HCT116 (cell line): ENCODE data around the gene KCNB1. TPM values are rescaled to one million over a fixed set of nuclear protein-coding genes. Genes with fewer than 3 reads are reported as not detected.

Experiments used
- ATAC-seq: fragments of 200-7000 bp; cut with Tn5 transposase; 2 replicates; pipeline ENCODE4 v1.9.1; 2020; ENCODE audit warnings: mild to moderate bottlenecking, moderate library complexity
- Bru-seq: library from RNA; stranded (reverse); fragments of 400-500 nt; gene quantifications from one replicate; lab custom pipeline; 2021; lab: Mats Ljungman, UMichigan
- BruChase-seq, 2 experiments: library from RNA; stranded (reverse); fragments of 400-500 nt; gene quantifications; one replicate each; lab custom pipeline; 2021; lab: Mats Ljungman, UMichigan
- BruUV-seq: library from RNA; stranded (reverse); fragments of 400-500 nt; replicated peaks from 2 replicates; lab custom pipeline; 2021; lab: Mats Ljungman, UMichigan
- CTCF ChIA-PET: fragments of 300-600 bp; sonication (Branson Sonifier 250); formaldehyde crosslinking; loops from one replicate; lab custom pipeline; 2021; ENCODE audit warnings: antibody characterized with exemption; lab: Charles Lee
- POLR2A ChIA-PET: fragments of 300-600, 350-600 bp; sonication (Branson Sonifier 250); formaldehyde crosslinking; loops from one replicate; lab custom pipeline; 2021; ENCODE audit warnings: antibody characterized with exemption; lab: Charles Lee
- RAD21 ChIA-PET, 2 experiments: fragments of 300-600 bp; sonication (Branson Sonifier 250); formaldehyde crosslinking; loops; one replicate each; lab custom pipeline; 2023; ENCODE audit warnings: low total read pairs in 2 of 2; ENCODE audit not compliant: uncharacterized antibody in 2 of 2, unreplicated experiment in 2 of 2, low non-redundant PET in 1 of 2; lab: Charles Lee
- DNase-seq: peaks from one replicate; pipeline ENCODE4 v3.0.0-alpha.2; 2010; ENCODE audit warnings: low read depth, low spot score
- H2AFZ ChIP-seq: fragments of 200-600 bp; shearing (Covaris generic), sonication (generic); 2 replicates; pipeline ENCODE4 v1.6.1; 2017; ENCODE audit warnings: low read depth, mixed run types, mixed read lengths, antibody characterized with exemption, low read length; ENCODE audit not compliant: poor library complexity, severe bottlenecking
- H3K27ac ChIP-seq: 2 replicates; pipeline ENCODE4 v1.5.1; 2012; ENCODE audit warnings: low read depth, low read length
- H3K27me3 ChIP-seq: fragments of 200-600 bp; sonication (generic); 2 replicates; pipeline ENCODE4 v1.6.1; 2016; ENCODE audit warnings: mixed run types, low read length, mixed read lengths; ENCODE audit not compliant: insufficient read depth
- H3K36me3 ChIP-seq, 2 experiments: fragments of 200-500 bp in 1 of 2; fragments of 200-600 bp in 1 of 2; sonication (Bioruptor generic) in 1 of 2; sonication (generic) in 1 of 2; 2 replicates each; pipeline versions ENCODE4 v1.5.1 to v1.6.1; 2014 to 2016; ENCODE audit warnings: low read length in 2 of 2, inconsistent platforms in 1 of 2, mixed read lengths in 1 of 2, mixed run types in 1 of 2; ENCODE audit not compliant: insufficient read depth in 2 of 2, control insufficient read depth in 1 of 2
- H3K4me1 ChIP-seq, 2 experiments: fragments of 200-600 bp in 1 of 2; sonication (generic) in 1 of 2; 2 replicates each; pipeline versions ENCODE4 v1.5.1 to v1.6.1; 2012 to 2017; ENCODE audit warnings: low read length in 2 of 2, inconsistent platforms in 1 of 2, mild to moderate bottlenecking in 1 of 2, mixed read lengths in 1 of 2, mixed run types in 1 of 2, moderate library complexity in 1 of 2; ENCODE audit not compliant: insufficient read depth in 2 of 2, control insufficient read depth in 1 of 2
- H3K4me2 ChIP-seq: fragments of 200-600 bp; sonication (generic); 2 replicates; pipeline ENCODE4 v1.6.1; 2017; ENCODE audit warnings: mixed run types, low read length, mixed read lengths
- H3K4me3 ChIP-seq, 2 experiments: fragments of 200-600 bp in 1 of 2; sonication (generic) in 1 of 2; replicated peaks in 1 of 2; 2 replicates each; pipeline ENCODE4 v1.5.1; 2011 to 2016; ENCODE audit warnings: low read length in 2 of 2, control low read depth in 1 of 2, low read depth in 1 of 2, mild to moderate bottlenecking in 1 of 2, mixed read lengths in 1 of 2, mixed run types in 1 of 2
- H3K79me2 ChIP-seq: fragments of 200-600 bp; sonication (generic); 2 replicates; pipeline ENCODE4 v1.6.1; 2017; ENCODE audit warnings: mild to moderate bottlenecking, mixed run types, low read length, moderate library complexity, mixed read lengths; ENCODE audit not compliant: insufficient read depth
- H3K9ac ChIP-seq: fragments of 200-600 bp; sonication (generic); 2 replicates; pipeline ENCODE4 v1.6.1; 2016; ENCODE audit warnings: low read length, mixed read lengths
- H3K9me2 ChIP-seq: fragments of 200-600 bp; sonication (generic), shearing (Covaris generic); 2 replicates; pipeline ENCODE4 v1.6.1; 2017; ENCODE audit warnings: mixed run types, mild to moderate bottlenecking, moderate library complexity; ENCODE audit not compliant: insufficient read depth
- H3K9me3 ChIP-seq, 2 experiments: fragments of 200-500 bp in 1 of 2; fragments of 200-600 bp in 1 of 2; sonication (Bioruptor generic) in 1 of 2; sonication (generic) in 1 of 2; 2 replicates each; pipeline ENCODE4 v1.6.1; 2014 to 2017; ENCODE audit warnings: low read length in 2 of 2, mixed read lengths in 2 of 2, inconsistent platforms in 1 of 2, low read depth in 1 of 2, mild to moderate bottlenecking in 1 of 2, mixed run types in 1 of 2, moderate library complexity in 1 of 2; ENCODE audit not compliant: control insufficient read depth in 1 of 2, insufficient read depth in 1 of 2
- H4K20me1 ChIP-seq: fragments of 200-600 bp; sonication (generic), shearing (Covaris generic); 2 replicates; pipeline ENCODE4 v1.6.1; 2017; ENCODE audit warnings: mixed run types, mild to moderate bottlenecking, moderate library complexity; ENCODE audit not compliant: insufficient read depth
- CTCF ChIP-seq, 3 experiments: fragments of 200-600 bp in 1 of 3; sonication (generic) in 1 of 3; IDR thresholded peaks in 2 of 3; conservative IDR thresholded peaks in 1 of 3; 2 replicates each; pipeline ENCODE4 v1.5.1; 2012 to 2017; ENCODE audit warnings: low read depth in 2 of 3, low read length in 2 of 3, antibody characterized with exemption in 1 of 3, borderline replicate concordance in 1 of 3, control low read depth in 1 of 3, mild to moderate bottlenecking in 1 of 3, mixed read lengths in 1 of 3, mixed run types in 1 of 3, moderate library complexity in 1 of 3; ENCODE audit not compliant: insufficient read depth in 1 of 3
- REST ChIP-seq: IDR thresholded peaks from 2 replicates; pipeline ENCODE4 v1.6.1; 2012; ENCODE audit warnings: low read depth
- intact Hi-C: fragments of 100-400 bp; cut with micrococcal nuclease; formaldehyde crosslinking; loops from 2 replicates; pipeline ENCODE4 v1.10.0; 2022
- long read RNA-seq: library from polyadenylated mRNA; unstranded; transcript quantifications from one replicate; pipeline ENCODE4 v2.0.0, GENCODE V29; 2021; ENCODE audit not compliant: unreplicated experiment
- polyA plus RNA-seq: library from polyadenylated mRNA; unstranded; fragments of >200 nt; gene quantifications from 2 replicates; pipeline ENCODE4 v1.2.1, GENCODE V29; 2012; ENCODE audit warnings: missing spikeins
- total RNA-seq: library from RNA; stranded (reverse); gene quantifications from one replicate; pipeline ENCODE4 v1.2.1, GENCODE V29; 2021; ENCODE audit not compliant: unreplicated experiment

The KCNB1 gene
- 0.79 TPM for total RNA-seq
- polyA plus RNA-seq: 0.39 and 0.47 TPM in 2 replicates
- Bru-seq, nascent RNA: percentile 25 among the genes with signal in this experiment
- BruChase-seq, experiment 1, labeled RNA remaining after a 6-hour chase: percentile 26 among the genes with signal in this experiment
- BruChase-seq, experiment 2, labeled RNA remaining after a 2-hour chase: percentile 28 among the genes with signal in this experiment
- long read RNA-seq, full-length matches to known transcripts: 1 of 3 reads
- long read RNA-seq, partial matches to known transcripts: 0 of 3 reads
- long read RNA-seq, other reads (novel, unspliced or antisense): 2 of 3 reads

- H3K36me3 ChIP-seq: no peaks in the 10 kb centered on the region
- no peak within 1 kb of the TSS for H3K9ac ChIP-seq
- ChIA-PET POLR2A (no interaction called here), CTCF (interaction anchor here (0.6 kb wide), 1 partner anchor 237 kb away, joined by 3 read pairs; no protein-coding TSS in a partner anchor), RAD21 (no interaction called here)
- H3K27me3 ChIP-seq: peaks cover 8% of the 10 kb centered on the region; the same call in 1 of the 2 replicates
- peak within 1 kb of the TSS in 1 of 2 experiments; percentile 28; a peak in 2 of 4 replicates for H3K4me3 ChIP-seq
- no TSS peak for BruUV-seq
- no peaks in the 10 kb centered on the region for H3K9me2 ChIP-seq
- no peaks in the 10 kb centered on the region for H3K9me3 ChIP-seq
- no peak within 1 kb of the TSS for H2AFZ ChIP-seq
- ATAC-seq: no peak
- peaks cover 0 to 10% of the 10 kb centered on the region in 2 experiments; a peak in 1 of 4 replicates for H3K4me1 ChIP-seq
- TF ChIP-seq CTCF (IDR thresholded peaks at IDR 0.05 in 2 of 3, conservative IDR thresholded peaks at IDR 0.05 in 1 of 3; ENCODE audit: borderline replicate concordance in 1 of 3, insufficient read depth in 1 of 3, low read depth in 2 of 3, low read length in 2 of 3) (no peak), REST (peak; percentile 72)
- no peaks in the 10 kb centered on the region for H3K79me2 ChIP-seq
- peak within 1 kb of the TSS; percentile 56 for H3K4me2 ChIP-seq
- no peak for DNase-seq
- intact Hi-C loops: loop anchor here (5.0 kb wide), 1 partner anchor 100 kb away; no protein-coding TSS in a partner anchor
- no peaks in the 10 kb centered on the region for H4K20me1 ChIP-seq
- H3K27ac ChIP-seq: no peak within 1 kb of the TSS
These were observed at the start of gene KCNB1 for GRCh38 chr20:49482621-49483017. TSS of gene KCNB1 (minus strand) at chr20:49482668. CDS start at chr20:49482480, 188 bp downstream.
